B cell (primary cell): ENCODE results near the gene SLC4A2. TPM values are rescaled to one million over a fixed set of nuclear protein-coding genes. Genes with fewer than 3 reads are reported as not detected.

Source experiments
- ATAC-seq: fragments of 200-7000 bp; cut with Tn5 transposase; one replicate; pipeline ENCODE4 v1.10.0; 2021; ENCODE audit warnings: low read depth, mild to moderate bottlenecking, moderate number of reproducible peaks, moderate library complexity
- CTCF ChIA-PET: fragments of 350-600 bp; sonication (Branson Sonifier 250); formaldehyde crosslinking; loops from one replicate; lab custom pipeline; 2021; ENCODE audit warnings: antibody characterized with exemption, inconsistent platforms; lab: Charles Lee
- POLR2A ChIA-PET: fragments of 350-600 bp; sonication (Branson Sonifier 250); formaldehyde crosslinking; loops from one replicate; lab custom pipeline; 2021; ENCODE audit warnings: antibody characterized with exemption; lab: Charles Lee
- DNase-seq: peaks from one replicate; pipeline ENCODE4 v3.0.0; 2013
- H2AFZ ChIP-seq: 2 replicates; pipeline ENCODE4 v1.6.1; 2012; ENCODE audit warnings: mild to moderate bottlenecking, low read depth, low read length; ENCODE audit not compliant: insufficient read depth, poor library complexity, severe bottlenecking
- H3K27ac ChIP-seq, 2 donors: 1 replicate in 1 of 2; 2 replicates in 1 of 2; pipeline ENCODE4 v1.5.1; 2012 to 2013; ENCODE audit warnings: low read length in 2 of 2, mild to moderate bottlenecking in 2 of 2, moderate library complexity in 1 of 2
- H3K27me3 ChIP-seq, 4 experiments: fragments of 200-600 bp in 1 of 4; sonication (generic) in 1 of 4; replicated peaks in 1 of 4; 1 replicate in 2 of 4; 2 replicates in 2 of 4; pipeline versions ENCODE4 v1.6.1 to v1.7.0; 2013 to 2016; ENCODE audit warnings: low read length in 3 of 4, mild to moderate bottlenecking in 2 of 4, mixed read lengths in 1 of 4, moderate library complexity in 1 of 4; ENCODE audit not compliant: insufficient read depth in 4 of 4, control insufficient read depth in 3 of 4; ENCODE audit errors: control extremely low read depth in 1 of 4
- H3K36me3 ChIP-seq, 2 experiments: replicated peaks in 1 of 2; 1 replicate in 1 of 2; 2 replicates in 1 of 2; pipeline versions ENCODE4 v1.6.1 to v1.7.1; 2013; ENCODE audit warnings: low read length in 1 of 2; ENCODE audit not compliant: insufficient read depth in 2 of 2, control insufficient read depth in 1 of 2; ENCODE audit errors: control extremely low read depth in 1 of 2, extremely low read depth in 1 of 2
- H3K4me1 ChIP-seq, 2 donors: fragments of 200-600 bp in 1 of 2; sonication (generic) in 1 of 2; 1 replicate in 1 of 2; 2 replicates in 1 of 2; pipeline versions ENCODE4 v1.5.1 to v1.6.1; 2013 to 2017; ENCODE audit warnings: low read length in 2 of 2; ENCODE audit not compliant: control insufficient read depth in 2 of 2, insufficient read depth in 2 of 2
- H3K4me2 ChIP-seq: replicated peaks from 2 replicates; pipeline ENCODE3; 2012; ENCODE audit warnings: mild to moderate bottlenecking, low read depth, low read length; ENCODE audit not compliant: poor library complexity, severe bottlenecking
- H3K4me3 ChIP-seq, 5 experiments: fragments of 200-600 bp in 1 of 5; sonication (generic) in 1 of 5; 1 replicate in 3 of 5; 2 replicates in 2 of 5; pipeline versions ENCODE4 v1.5.1 to v1.7.0; 2011 to 2016; ENCODE audit warnings: low read length in 4 of 5, mild to moderate bottlenecking in 4 of 5, low read depth in 2 of 5, control low read depth in 1 of 5, moderate library complexity in 1 of 5; ENCODE audit not compliant: insufficient read depth in 1 of 5; ENCODE audit errors: control extremely low read depth in 1 of 5, extremely low read depth in 1 of 5
- H3K79me2 ChIP-seq: fragments of 200-600 bp; sonication (generic); one replicate; pipeline ENCODE4 v1.6.0; 2016; ENCODE audit warnings: low read length; ENCODE audit not compliant: control insufficient read depth, insufficient read depth
- H3K9ac ChIP-seq: fragments of 200-600 bp; sonication (generic); 2 replicates; pipeline ENCODE4 v1.6.1; 2017; ENCODE audit warnings: mild to moderate bottlenecking, low read length, moderate library complexity
- H3K9me3 ChIP-seq, 3 donors: one replicate each; pipeline versions ENCODE4 v1.6.1 to v1.7.1; 2013; ENCODE audit warnings: low read length in 2 of 3; ENCODE audit not compliant: control insufficient read depth in 2 of 3, insufficient read depth in 1 of 3; ENCODE audit errors: control extremely low read depth in 1 of 3
- H4K20me1 ChIP-seq: 2 replicates; pipeline ENCODE4 v1.6.0; 2012; ENCODE audit warnings: mild to moderate bottlenecking, low read length; ENCODE audit not compliant: insufficient read depth, control insufficient read depth, poor library complexity, severe bottlenecking
- H3K27ac Mint-ChIP-seq: one replicate; pipeline ENCODE4 v1.8.0; 2021; ENCODE audit warnings: mixed read lengths
- H3K27me3 Mint-ChIP-seq: one replicate; pipeline ENCODE4 v1.8.0; 2021; ENCODE audit warnings: mixed read lengths
- H3K4me1 Mint-ChIP-seq: one replicate; pipeline ENCODE4 v1.8.0; 2021; ENCODE audit warnings: mixed read lengths
- H3K4me3 Mint-ChIP-seq: one replicate; pipeline ENCODE4 v1.8.0; 2021; ENCODE audit warnings: mixed read lengths
- H3K9me3 Mint-ChIP-seq: one replicate; pipeline ENCODE4 v1.8.0; 2022; ENCODE audit warnings: mixed read lengths; ENCODE audit not compliant: insufficient read depth
- CTCF ChIP-seq: fragments of 200-600 bp; IDR thresholded peaks from one replicate; pipeline ENCODE4 v1.8.0; 2022; ENCODE audit warnings: antibody characterized with exemption, mild to moderate bottlenecking
- EZH2 ChIP-seq: IDR thresholded peaks from 2 replicates; pipeline ENCODE4 v1.6.1; 2012; ENCODE audit warnings: borderline replicate concordance, low read depth, mild to moderate bottlenecking, moderate library complexity, low read length; ENCODE audit not compliant: insufficient read depth, poor library complexity, severe bottlenecking
- WGBS: methylation state at CpG from one replicate; pipeline ENCODE4 v1.1.5; 2013; ENCODE audit warnings: missing lambda C conversion rate; ENCODE audit not compliant: insufficient coverage; 5-methylcytosine and 5-hydroxymethylcytosine counted together
- intact Hi-C: fragments of 100-400 bp; cut with micrococcal nuclease; formaldehyde crosslinking; loops from one replicate; pipeline ENCODE4 v1.10.0; 2022
- polyA plus RNA-seq: library from polyadenylated mRNA; depleted of rRNA; stranded (reverse); fragments of >200 nt; gene quantifications from 2 replicates; pipeline ENCODE4 v1.2.3, GENCODE V29; 2012
- total RNA-seq, 2 donors: library from RNA; stranded (reverse); fragments of 120-200 nt in 1 of 2; gene quantifications; 1 replicate in 1 of 2; 2 replicates in 1 of 2; pipeline versions ENCODE4 v1.2.3 to v1.2.4, GENCODE V29; 2013 to 2022

SLC4A2 gene
- total and polyA plus RNA-seq, 2 donors (not counting 1 experiment from before 2014, with no cell fraction given), result 82.8 to 113 TPM

- ChIA-PET POLR2A (no interaction called here), CTCF (interaction anchor here (1.2 to 1.6 kb wide), 2 partner anchors 8 to 10 kb away, joined by 3 to 6 read pairs; no protein-coding TSS in a partner anchor)
- no peaks in the 10 kb centered on the region for H3K36me3 ChIP-seq
- peaks cover 0 to 20% (median 3%) of the 10 kb centered on the region in 4 experiments for H3K27me3 ChIP-seq
- no peaks in the 10 kb centered on the region for H3K4me1 ChIP-seq
- no peaks in the 10 kb centered on the region for H3K9me3 ChIP-seq
- TF ChIP-seq CTCF (no peak), EZH2 (no peak)
- ATAC-seq (no peak), DNase-seq (no peak)
- H4K20me1 ChIP-seq, result no peaks in the 10 kb centered on the region
- no peak overlapping the region for H3K27ac Mint-ChIP-seq
- peaks cover 10% of the 10 kb centered on the region for H3K4me1 Mint-ChIP-seq
- no peak overlapping the region for H2AFZ ChIP-seq
- H3K4me3 ChIP-seq, result no peak overlapping the region
- H3K27ac ChIP-seq, result no peak overlapping the region
- no peak overlapping the region for H3K9ac ChIP-seq
- H3K79me2 ChIP-seq, result no peaks in the 10 kb centered on the region
- H3K9me3 Mint-ChIP-seq, result no peaks in the 10 kb centered on the region
- 96% methylated on average over 36 of the region's 38 CpGs for WGBS
- peaks cover 11% of the 10 kb centered on the region for H3K27me3 Mint-ChIP-seq
- H3K4me2 ChIP-seq, result no peak overlapping the region
- no peak overlapping the region for H3K4me3 Mint-ChIP-seq
- intact Hi-C loops, result no loop called here
Measured at GRCh38 chr7:151118108-151119054, 59.0 kb downstream of the SLC4A2 start.

- Histone ChIP-seq H3K79me2 (no peaks in the 10 kb centered on the region), H4K20me1 (no peaks in the 10 kb centered on the region), H3K4me2 (no peak overlapping the region), H3K36me3 (no peaks in the 10 kb centered on the region), H3K27me3 (peaks cover 0 to 14% (median 0%) of the 10 kb centered on the region in 4 experiments), H3K9ac (no peak overlapping the region), H3K27ac (no peak overlapping the region), H3K4me1 (peaks cover 0 to 3% of the 10 kb centered on the region in 2 donors), H3K4me3 (no peak overlapping the region), H2AFZ (no peak overlapping the region), H3K9me3 (no peaks in the 10 kb centered on the region)
- TF ChIP-seq CTCF (no peak), EZH2 (no peak)
- no peak for ATAC-seq
- peak overlapping the region; percentile 0 for H3K27ac Mint-ChIP-seq
- H3K27me3 Mint-ChIP-seq, result peaks cover 6% of the 10 kb centered on the region
- POLR2A ChIA-PET, result no interaction called here
- peaks cover 13% of the 10 kb centered on the region for H3K4me1 Mint-ChIP-seq
- no peak overlapping the region for H3K4me3 Mint-ChIP-seq
- H3K9me3 Mint-ChIP-seq, result no peaks in the 10 kb centered on the region
- CTCF ChIA-PET, result interaction anchor here (1.2 kb wide), 1 partner anchor 8 kb away, joined by 3 read pairs; no protein-coding TSS in a partner anchor
- no peak for DNase-seq
- 98% methylated on average over 9 of the region's 13 CpGs for WGBS
- intact Hi-C loops, result no loop called here
Measured at GRCh38 chr7:151119055-151119415, 59.6 kb downstream of the SLC4A2 start.
